Measurements from ENCODE around the gene LPGAT1.

LPGAT1 gene

GRCh38 chr1:211829343-211830054, 1.1 kb downstream of the LPGAT1 start:
- peak overlapping the region; percentile 75 for H3K4me3 ChIP-seq (ENCODE audit: control insufficient read depth, low read depth, low read length)
- DNase-seq (ENCODE audit: low read depth), result no peak
- TF ChIP-seq, protein P1, sequence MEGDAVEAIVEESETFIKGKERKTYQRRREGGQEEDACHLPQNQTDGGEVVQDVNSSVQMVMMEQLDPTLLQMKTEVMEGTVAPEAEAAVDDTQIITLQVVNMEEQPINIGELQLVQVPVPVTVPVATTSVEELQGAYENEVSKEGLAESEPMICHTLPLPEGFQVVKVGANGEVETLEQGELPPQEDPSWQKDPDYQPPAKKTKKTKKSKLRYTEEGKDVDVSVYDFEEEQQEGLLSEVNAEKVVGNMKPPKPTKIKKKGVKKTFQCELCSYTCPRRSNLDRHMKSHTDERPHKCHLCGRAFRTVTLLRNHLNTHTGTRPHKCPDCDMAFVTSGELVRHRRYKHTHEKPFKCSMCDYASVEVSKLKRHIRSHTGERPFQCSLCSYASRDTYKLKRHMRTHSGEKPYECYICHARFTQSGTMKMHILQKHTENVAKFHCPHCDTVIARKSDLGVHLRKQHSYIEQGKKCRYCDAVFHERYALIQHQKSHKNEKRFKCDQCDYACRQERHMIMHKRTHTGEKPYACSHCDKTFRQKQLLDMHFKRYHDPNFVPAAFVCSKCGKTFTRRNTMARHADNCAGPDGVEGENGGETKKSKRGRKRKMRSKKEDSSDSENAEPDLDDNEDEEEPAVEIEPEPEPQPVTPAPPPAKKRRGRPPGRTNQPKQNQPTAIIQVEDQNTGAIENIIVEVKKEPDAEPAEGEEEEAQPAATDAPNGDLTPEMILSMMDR (IDR thresholded peaks at IDR 0.05; ENCODE audit: control insufficient read depth, insufficient read depth, low read depth, low read length, missing control alignments), result peak; percentile 8

- no peak for DNase-seq (ENCODE audit: low read depth)
- peak overlapping the region; percentile 75 for H3K4me3 ChIP-seq (ENCODE audit: control insufficient read depth, low read depth, low read length)
These were observed 1.8 kb downstream of the LPGAT1 start for GRCh38 chr1:211828584-211829342.

GRCh38 chr1:211827051-211827450, 3.5 kb downstream of the LPGAT1 start:
- TF ChIP-seq, protein P1 (IDR thresholded peaks at IDR 0.05; ENCODE audit: control insufficient read depth, insufficient read depth, low read depth, low read length, missing control alignments), result no peak
- no peak for DNase-seq (ENCODE audit: low read depth)
- H3K4me3 ChIP-seq (ENCODE audit: control insufficient read depth, low read depth, low read length), result no peak overlapping the region

More at GRCh38 chr1:211828584-211829342, 1.8 kb downstream of the LPGAT1 start:
- TF ChIP-seq, protein P1 (IDR thresholded peaks at IDR 0.05; ENCODE audit: control insufficient read depth, insufficient read depth, low read depth, low read length, missing control alignments), result no peak

- TF ChIP-seq, protein P1 (IDR thresholded peaks at IDR 0.05; ENCODE audit: control insufficient read depth, insufficient read depth, low read depth, low read length, missing control alignments), result no peak
- no peak overlapping the region for H3K4me3 ChIP-seq (ENCODE audit: control insufficient read depth, low read depth, low read length)
- peak; percentile 44 for DNase-seq (ENCODE audit: low read depth)
These were observed 4.6 kb downstream of the LPGAT1 start for GRCh38 chr1:211825980-211826379.

DNA sequence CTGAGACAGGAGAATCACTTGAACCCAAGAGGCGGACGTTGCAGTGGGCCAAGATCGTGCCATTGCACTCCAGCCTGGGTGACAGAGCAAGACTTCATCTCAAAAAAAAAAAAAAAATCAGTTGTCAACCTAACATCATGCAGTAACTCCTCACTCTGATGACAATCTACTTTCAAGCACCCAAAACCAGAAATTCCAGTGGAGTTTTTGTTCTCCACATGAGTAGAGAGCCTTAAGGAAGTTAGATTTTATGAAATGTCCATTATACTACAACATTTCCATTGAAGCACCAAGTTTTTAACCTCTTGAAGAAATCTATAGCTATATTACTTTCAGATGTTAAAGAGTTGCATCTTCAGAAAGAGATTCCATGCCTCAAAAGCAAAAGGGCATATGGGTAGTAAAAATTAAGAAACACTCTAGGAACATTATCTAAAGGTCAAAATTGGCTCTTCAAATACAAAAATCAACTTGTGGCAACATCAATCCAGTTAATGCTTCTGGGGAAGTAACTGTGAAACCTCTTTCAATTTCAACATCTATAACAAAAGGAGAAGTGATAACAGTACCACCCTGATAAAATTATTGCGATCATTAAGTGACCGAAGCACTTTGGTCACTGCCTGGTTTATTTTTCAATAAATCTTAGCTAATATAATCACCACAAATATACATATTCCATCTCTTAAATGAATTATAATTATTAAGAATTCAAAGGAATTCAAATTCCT, 7.7 kb downstream of the LPGAT1 start:
- DNase-seq (ENCODE audit: low read depth), result no peak
- no peak overlapping the region for H3K4me3 ChIP-seq (ENCODE audit: control insufficient read depth, low read depth, low read length)
- TF ChIP-seq, protein P1 (IDR thresholded peaks at IDR 0.05; ENCODE audit: control insufficient read depth, insufficient read depth, low read depth, low read length, missing control alignments), result no peak

DNA sequence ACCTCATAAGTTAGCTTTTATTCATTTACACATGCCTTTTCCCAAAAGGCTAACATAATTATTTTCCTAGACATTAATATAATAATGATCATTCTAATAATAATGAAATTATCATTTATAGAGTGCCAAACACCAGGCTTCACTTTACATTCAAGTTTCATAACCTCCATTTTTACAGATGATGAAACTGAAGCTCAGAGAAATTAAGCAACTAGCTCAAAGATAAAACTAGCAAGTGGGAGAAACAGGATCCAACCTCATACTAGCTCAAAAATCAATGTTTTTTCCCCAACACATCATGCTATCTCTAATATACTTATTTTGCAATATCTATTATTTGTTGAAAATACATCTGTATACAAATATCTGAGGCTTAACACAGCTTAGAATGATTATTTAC, 14.0 kb downstream of the LPGAT1 start:
- H3K4me3 ChIP-seq (ENCODE audit: control insufficient read depth, low read depth, low read length), result no peak overlapping the region
- no peak for DNase-seq (ENCODE audit: low read depth)
- TF ChIP-seq, protein P1 (IDR thresholded peaks at IDR 0.05; ENCODE audit: control insufficient read depth, insufficient read depth, low read depth, low read length, missing control alignments), result no peak
